HFF-Myc (cell line): ENCODE measurements around the gene MCC.

Experiments used
- DNase-seq: peaks from one replicate; pipeline ENCODE4 v3.0.0-alpha.2; 2011; ENCODE audit warnings: low read depth; ENCODE audit errors: extremely low read depth
- H3K4me3 ChIP-seq: replicated peaks from 2 replicates; pipeline ENCODE4 v1.5.1; 2011; ENCODE audit warnings: low read depth, mild to moderate bottlenecking, control low read depth, low read length
- CTCF ChIP-seq: IDR thresholded peaks from 2 replicates; pipeline ENCODE4 v1.5.1; 2012; ENCODE audit warnings: mild to moderate bottlenecking, low read depth, low read length, control low read depth; ENCODE audit errors: missing control alignments

MCC gene

GRCh38 chr5:113357696-113358476 is 130.4 kb downstream of the MCC start:
- TF ChIP-seq CTCF: no peak
- DNase-seq: no peak
- H3K4me3 ChIP-seq: no peak overlapping the region

- no peak overlapping the region for H3K4me3 ChIP-seq
- DNase-seq: no peak
- TF ChIP-seq CTCF: no peak
Observed at GRCh38 chr5:113356487-113356886, 131.8 kb downstream of the MCC start.

GRCh38 chr5:113354055-113354454 is 134.2 kb downstream of the MCC start:
- DNase-seq: no peak
- H3K4me3 ChIP-seq: no peak overlapping the region
- TF ChIP-seq CTCF: no peak

- no peak overlapping the region for H3K4me3 ChIP-seq
- no peak for TF ChIP-seq CTCF
- no peak for DNase-seq
Observed at GRCh38 chr5:113347572-113347971, 140.7 kb downstream of the MCC start.

- no peak overlapping the region for H3K4me3 ChIP-seq
- no peak for DNase-seq
- TF ChIP-seq CTCF: no peak
Observed at GRCh38 chr5:113344973-113345940, 143.0 kb downstream of the MCC start.

GRCh38 chr5:113343343-113343742 is 144.9 kb downstream of the MCC start:
- no peak overlapping the region for H3K4me3 ChIP-seq
- DNase-seq: no peak
- no peak for TF ChIP-seq CTCF
